ACC112 (cell line): ENCODE data around the gene LONP2.

Experiments used
- H2AFZ ChIP-seq: fragments of 200-600 bp; sonication (generic); one replicate; pipeline ENCODE4 v1.6.0; 2017; ENCODE audit warnings: antibody characterized with exemption, low read length; ENCODE audit not compliant: unreplicated experiment
- H3K27ac ChIP-seq: fragments of 200-600 bp; sonication (generic); 2 replicates; pipeline ENCODE4 v1.5.1; 2014; ENCODE audit warnings: low read depth, mild to moderate bottlenecking, antibody characterized with exemption, low read length, moderate library complexity
- H3K27me3 ChIP-seq: fragments of 200-600 bp; sonication (generic); 2 replicates; pipeline ENCODE4 v1.6.1; 2014; ENCODE audit warnings: mild to moderate bottlenecking, antibody characterized with exemption, low read length, moderate library complexity, mixed read lengths; ENCODE audit not compliant: insufficient read depth
- H3K36me3 ChIP-seq: fragments of 200-600 bp; sonication (generic); 2 replicates; pipeline ENCODE4 v1.6.1; 2016; ENCODE audit warnings: mild to moderate bottlenecking, antibody characterized with exemption, low read length, moderate library complexity, mixed read lengths; ENCODE audit not compliant: insufficient read depth
- H3K4me1 ChIP-seq: fragments of 200-600 bp; sonication (generic); one replicate; pipeline ENCODE4 v1.6.1; 2016; ENCODE audit warnings: low read length, mixed read lengths; ENCODE audit not compliant: insufficient read depth, unreplicated experiment, control insufficient read depth
- H3K4me3 ChIP-seq: fragments of 200-600 bp; sonication (generic); 2 replicates; pipeline ENCODE4 v1.5.1; 2014; ENCODE audit warnings: mild to moderate bottlenecking, low read depth, low read length
- H3K79me2 ChIP-seq: fragments of 200-600 bp; sonication (generic); one replicate; pipeline ENCODE4 v1.6.0; 2016; ENCODE audit warnings: low read length; ENCODE audit not compliant: control insufficient read depth, unreplicated experiment, insufficient read depth

LONP2 gene

DNA sequence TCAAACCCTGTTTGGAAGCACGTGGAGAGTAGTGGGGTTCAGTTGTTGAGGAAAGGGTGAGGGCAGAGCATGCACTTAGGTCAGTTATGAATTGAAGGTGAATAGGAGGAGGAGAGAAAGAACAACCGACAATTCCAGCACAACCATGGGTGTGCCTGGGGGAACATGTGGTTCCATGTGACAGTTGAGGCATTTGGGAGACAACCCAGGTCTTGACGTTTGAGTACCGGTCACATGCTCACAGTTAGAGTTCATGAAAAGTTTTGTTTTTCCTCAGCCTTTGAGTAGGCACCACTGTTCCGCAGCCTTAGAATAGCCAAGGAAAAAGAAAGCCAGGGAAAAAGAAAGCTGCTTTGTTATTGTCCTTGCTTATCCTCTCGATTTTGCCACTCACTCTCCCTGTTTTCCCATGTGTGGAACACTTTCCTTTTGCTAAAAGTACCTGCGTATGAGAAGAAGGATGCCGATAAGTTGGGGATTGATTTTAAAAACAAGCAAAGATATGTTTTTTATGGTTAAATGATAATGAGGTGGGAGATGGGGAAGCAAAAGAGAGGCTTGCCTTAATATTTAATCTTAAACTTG is 28.8 kb downstream of the LONP2 start:
- H3K4me1 ChIP-seq = no peaks in the 10 kb centered on the region
- no peak overlapping the region for H3K4me3 ChIP-seq
- peaks cover 10% of the 10 kb centered on the region; the same call in 1 of the 2 replicates for H3K36me3 ChIP-seq
- H3K79me2 ChIP-seq = no peaks in the 10 kb centered on the region
- no peaks in the 10 kb centered on the region for H3K27me3 ChIP-seq
- H3K27ac ChIP-seq = no peak overlapping the region
- H2AFZ ChIP-seq = no peak overlapping the region

DNA sequence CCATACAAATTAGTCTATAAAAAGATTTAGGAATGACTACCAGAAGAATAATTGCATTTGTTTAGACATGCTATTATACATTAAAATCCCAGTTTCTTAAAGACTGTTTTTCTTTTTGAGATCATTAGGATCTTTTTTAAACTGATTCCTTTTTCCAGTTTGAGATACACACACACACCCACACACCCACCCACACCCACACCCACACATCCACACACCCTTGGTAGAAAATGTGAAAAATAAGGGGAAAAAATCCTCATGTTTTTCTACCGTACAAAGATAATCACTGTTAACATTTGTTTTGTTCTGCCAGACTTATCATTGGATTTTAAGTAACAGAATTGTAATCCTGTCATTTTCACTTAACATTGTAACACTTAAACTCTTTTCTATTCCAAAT is 30.4 kb downstream of the LONP2 start:
- no peak overlapping the region for H3K4me3 ChIP-seq
- peaks cover 10% of the 10 kb centered on the region; the same call in 1 of the 2 replicates for H3K36me3 ChIP-seq
- no peaks in the 10 kb centered on the region for H3K4me1 ChIP-seq
- H2AFZ ChIP-seq = no peak overlapping the region
- no peak overlapping the region for H3K27ac ChIP-seq
- H3K79me2 ChIP-seq = no peaks in the 10 kb centered on the region
- H3K27me3 ChIP-seq = no peaks in the 10 kb centered on the region

DNA sequence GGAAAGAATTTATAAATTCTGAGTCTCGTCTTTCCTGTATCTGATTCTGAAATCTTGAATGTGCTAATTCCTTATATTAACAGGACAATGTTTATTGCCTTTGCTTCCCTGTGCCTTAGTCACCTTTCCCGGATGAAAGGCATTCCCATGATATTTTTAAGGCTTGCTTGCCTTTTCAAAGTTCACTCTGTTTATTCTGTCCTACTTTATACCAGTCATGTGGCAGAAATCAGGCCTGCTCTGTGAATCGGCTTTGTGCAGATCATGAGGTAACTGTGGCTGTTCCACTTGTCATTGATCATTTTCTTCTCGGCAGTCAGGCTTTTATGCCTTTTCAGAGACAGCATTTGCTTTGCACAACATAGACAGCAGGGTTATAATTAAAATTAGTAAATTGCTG is 32.0 kb downstream of the LONP2 start:
- H3K4me3 ChIP-seq = no peak overlapping the region
- H3K36me3 ChIP-seq = peaks cover 15% of the 10 kb centered on the region
- no peak overlapping the region for H3K27ac ChIP-seq
- H3K4me1 ChIP-seq = no peaks in the 10 kb centered on the region
- no peaks in the 10 kb centered on the region for H3K79me2 ChIP-seq
- no peaks in the 10 kb centered on the region for H3K27me3 ChIP-seq
- H2AFZ ChIP-seq = no peak overlapping the region

DNA sequence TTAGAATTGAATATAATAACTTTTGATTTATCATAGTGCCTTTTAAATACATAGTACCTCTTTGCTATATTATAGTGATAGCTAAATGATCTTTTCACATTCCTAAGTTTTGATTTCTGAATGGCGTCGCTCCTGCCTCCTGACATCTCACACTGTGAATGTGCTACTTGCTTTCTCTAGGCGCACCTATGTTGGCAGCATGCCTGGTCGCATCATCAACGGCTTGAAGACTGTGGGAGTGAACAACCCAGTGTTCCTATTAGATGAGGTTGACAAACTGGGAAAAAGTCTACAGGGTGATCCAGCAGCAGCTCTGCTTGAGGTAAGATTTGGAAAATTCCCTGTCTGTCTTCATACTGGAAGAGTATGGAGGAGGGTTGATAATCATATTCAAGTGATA is 33.1 kb downstream of the LONP2 start:
- H3K27ac ChIP-seq = no peak overlapping the region
- peaks cover 15% of the 10 kb centered on the region for H3K36me3 ChIP-seq
- H2AFZ ChIP-seq = no peak overlapping the region
- no peaks in the 10 kb centered on the region for H3K79me2 ChIP-seq
- no peak overlapping the region for H3K4me3 ChIP-seq
- H3K4me1 ChIP-seq = no peaks in the 10 kb centered on the region
- H3K27me3 ChIP-seq = no peaks in the 10 kb centered on the region

DNA sequence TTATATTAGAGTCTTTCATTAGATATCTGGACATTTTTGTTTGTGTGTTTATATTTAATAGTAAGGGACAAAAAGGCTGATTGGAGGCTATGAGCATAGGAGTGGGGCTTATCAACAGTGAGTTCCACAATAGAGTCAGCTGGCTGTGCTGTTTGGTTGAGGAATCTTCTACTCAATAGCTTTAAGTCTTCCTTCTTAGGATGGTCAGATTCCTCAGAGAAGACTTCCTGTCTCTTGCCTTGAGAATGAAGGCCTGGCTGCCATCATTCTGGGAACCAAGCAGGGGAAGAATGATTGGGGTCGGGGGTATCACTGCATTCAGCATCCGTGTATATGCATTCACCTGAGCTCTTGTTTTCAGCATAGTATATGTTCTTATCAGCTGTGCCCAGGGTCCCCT is 35.1 kb downstream of the LONP2 start:
- H3K4me1 ChIP-seq = no peaks in the 10 kb centered on the region
- H3K27me3 ChIP-seq = no peaks in the 10 kb centered on the region
- peaks cover 19% of the 10 kb centered on the region for H3K36me3 ChIP-seq
- H2AFZ ChIP-seq = no peak overlapping the region
- no peak overlapping the region for H3K4me3 ChIP-seq
- no peak overlapping the region for H3K27ac ChIP-seq
- H3K79me2 ChIP-seq = no peaks in the 10 kb centered on the region

DNA sequence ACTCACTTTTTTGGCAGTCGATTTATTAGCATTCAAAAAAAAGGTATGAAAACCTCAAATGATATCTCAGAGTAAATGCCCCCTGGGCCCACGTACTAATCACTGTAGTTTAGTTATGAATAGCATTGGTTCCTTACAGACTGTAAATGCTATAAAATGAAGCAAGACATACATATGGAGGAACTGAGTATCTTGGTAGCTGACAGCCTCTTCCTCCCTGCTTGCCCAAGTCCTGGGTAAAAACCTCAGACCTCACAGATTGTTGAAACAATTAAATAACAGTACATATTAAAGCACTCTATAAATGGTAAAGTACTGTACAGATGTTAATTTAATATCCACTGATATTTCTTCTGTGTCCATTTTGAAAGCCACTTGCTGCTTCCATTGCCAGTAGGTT is 36.4 kb downstream of the LONP2 start:
- no peaks in the 10 kb centered on the region for H3K4me1 ChIP-seq
- H3K79me2 ChIP-seq = no peaks in the 10 kb centered on the region
- H2AFZ ChIP-seq = no peak overlapping the region
- no peaks in the 10 kb centered on the region for H3K27me3 ChIP-seq
- H3K4me3 ChIP-seq = no peak overlapping the region
- H3K36me3 ChIP-seq = peaks cover 24% of the 10 kb centered on the region
- H3K27ac ChIP-seq = no peak overlapping the region

DNA sequence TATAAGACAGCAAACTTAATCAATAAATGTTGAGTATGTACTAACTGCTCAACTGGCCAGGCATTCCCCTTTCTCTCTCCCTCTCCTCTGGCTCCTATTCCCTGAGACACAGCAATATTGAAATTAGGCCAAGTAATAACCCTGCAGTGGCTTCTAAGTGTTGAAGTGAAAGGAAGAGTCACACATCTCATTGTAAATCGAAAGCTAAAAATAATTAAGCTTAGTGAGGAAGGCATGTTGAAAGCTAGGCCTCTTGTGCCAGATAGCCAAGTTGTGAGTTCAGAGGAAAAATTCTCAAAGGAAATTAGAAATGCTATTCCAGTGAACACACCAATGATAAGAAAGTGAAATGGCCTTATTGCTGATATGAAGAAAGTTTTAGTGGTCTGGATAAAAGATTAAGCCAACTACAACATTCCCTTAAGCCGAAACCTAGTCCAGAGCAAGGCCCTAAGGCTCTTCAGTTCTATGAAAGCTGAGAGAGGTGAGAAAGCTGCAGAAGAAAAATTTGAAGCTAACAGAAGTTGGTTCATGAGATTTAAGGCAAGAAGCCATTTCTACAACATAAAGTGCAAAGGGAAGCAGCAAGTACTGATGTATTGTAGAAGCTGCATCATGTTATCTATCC is 38.6 kb downstream of the LONP2 start:
- H3K79me2 ChIP-seq = no peaks in the 10 kb centered on the region
- peaks cover 38% of the 10 kb centered on the region for H3K36me3 ChIP-seq
- no peak overlapping the region for H2AFZ ChIP-seq
- no peaks in the 10 kb centered on the region for H3K4me1 ChIP-seq
- no peak overlapping the region for H3K4me3 ChIP-seq
- H3K27ac ChIP-seq = no peak overlapping the region
- no peaks in the 10 kb centered on the region for H3K27me3 ChIP-seq

DNA sequence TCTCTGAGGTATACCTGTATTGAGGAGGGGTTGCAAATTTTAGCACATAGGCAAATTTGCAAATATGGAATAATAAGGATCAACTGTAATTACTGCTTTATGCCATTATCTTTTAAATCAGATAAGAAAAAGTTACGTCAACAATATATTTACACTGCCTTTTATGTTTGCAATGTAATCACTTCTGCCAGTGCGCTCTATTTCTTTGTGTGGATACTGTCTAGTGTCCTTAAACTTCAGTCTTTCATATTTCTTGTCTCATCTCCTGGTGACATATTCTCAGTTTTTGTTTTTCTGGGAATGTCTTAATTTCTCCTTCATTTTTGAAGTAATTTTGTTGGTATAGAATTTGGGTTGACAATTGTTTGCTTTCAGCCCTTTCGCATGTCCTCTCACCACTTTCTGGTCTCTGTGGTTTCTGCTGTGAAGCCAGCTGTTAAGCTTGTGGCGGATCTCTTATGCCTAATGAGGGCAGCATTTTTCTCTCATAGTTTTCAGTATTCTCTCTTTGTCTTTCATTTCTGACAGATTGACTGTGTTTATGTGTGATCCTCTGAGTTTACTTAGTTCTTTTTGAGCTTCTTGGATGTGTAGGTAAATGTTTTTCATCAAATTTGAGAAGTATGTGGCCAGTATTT is 40.8 kb downstream of the LONP2 start:
- Histone ChIP-seq H2AFZ (no peak overlapping the region), H3K27me3 (no peaks in the 10 kb centered on the region), H3K36me3 (peaks cover 40% of the 10 kb centered on the region), H3K4me3 (no peak overlapping the region), H3K79me2 (no peaks in the 10 kb centered on the region), H3K27ac (no peak overlapping the region), H3K4me1 (no peaks in the 10 kb centered on the region)

DNA sequence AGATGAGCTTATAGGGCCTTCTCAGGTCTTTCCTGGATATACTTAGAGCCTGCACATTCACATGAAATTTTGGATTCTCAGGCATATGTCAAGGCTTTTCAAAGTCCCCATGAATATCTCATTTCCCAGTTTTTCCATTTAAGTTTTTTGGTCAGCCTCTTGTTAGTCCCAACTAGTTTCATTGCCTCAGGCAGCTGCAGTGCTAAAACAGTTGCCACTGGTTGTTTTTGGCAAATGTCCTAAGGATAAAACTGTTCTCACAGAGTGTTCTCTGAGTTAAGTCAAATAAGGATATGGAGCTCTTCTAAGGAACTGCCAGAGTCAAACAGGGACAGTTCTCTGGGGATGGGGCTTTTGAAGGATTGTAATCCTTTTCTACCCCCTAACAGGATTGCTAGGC is 43.1 kb downstream of the LONP2 start:
- H3K4me3 ChIP-seq = no peak overlapping the region
- peaks cover 10% of the 10 kb centered on the region for H3K4me1 ChIP-seq
- no peak overlapping the region for H2AFZ ChIP-seq
- H3K36me3 ChIP-seq = peaks cover 48% of the 10 kb centered on the region
- H3K79me2 ChIP-seq = no peaks in the 10 kb centered on the region
- H3K27ac ChIP-seq = no peak overlapping the region
- H3K27me3 ChIP-seq = no peaks in the 10 kb centered on the region

DNA sequence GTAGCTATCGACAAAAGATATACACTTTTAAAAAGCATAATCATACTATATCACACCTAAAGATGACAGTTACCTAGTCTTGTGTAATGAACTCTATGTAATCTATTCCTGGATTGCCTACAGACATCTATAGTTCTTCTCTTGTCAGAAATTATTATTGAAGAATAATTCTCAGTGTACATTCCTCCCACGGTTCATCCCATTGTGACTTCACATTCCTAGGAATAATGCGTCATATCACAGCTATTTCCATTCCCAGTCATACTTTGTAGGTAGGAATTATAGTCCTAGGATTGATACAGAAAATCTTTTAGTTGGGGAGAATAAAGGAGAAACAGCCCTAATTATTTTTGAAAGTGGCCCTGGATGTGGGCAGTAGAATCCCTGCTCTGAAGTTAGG is 47.2 kb downstream of the LONP2 start:
- peaks cover 35% of the 10 kb centered on the region for H3K36me3 ChIP-seq
- no peaks in the 10 kb centered on the region for H3K79me2 ChIP-seq
- H3K4me1 ChIP-seq = peaks cover 10% of the 10 kb centered on the region
- H3K4me3 ChIP-seq = no peak overlapping the region
- H3K27me3 ChIP-seq = no peaks in the 10 kb centered on the region
- H2AFZ ChIP-seq = no peak overlapping the region
- H3K27ac ChIP-seq = no peak overlapping the region

DNA sequence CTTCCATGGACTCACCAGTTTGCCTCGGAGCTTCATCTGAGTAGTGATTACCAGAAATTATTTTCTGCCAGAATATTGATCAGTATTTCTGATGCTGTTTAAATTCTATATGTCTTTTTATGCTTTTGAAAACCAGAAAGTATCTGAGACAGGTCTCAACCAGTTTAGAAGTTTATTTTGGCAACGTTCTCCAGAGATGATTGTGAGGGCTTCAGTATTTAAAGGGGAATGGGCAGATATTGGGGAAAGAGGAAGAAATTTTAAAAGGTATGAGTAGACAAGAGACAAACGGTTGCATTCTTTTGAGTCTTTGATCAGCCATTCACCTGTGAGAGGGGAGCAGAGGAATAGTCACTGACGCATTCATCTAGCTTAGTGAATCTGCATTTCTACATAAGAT is 47.7 kb downstream of the LONP2 start:
- H2AFZ ChIP-seq = no peak overlapping the region
- H3K4me3 ChIP-seq = no peak overlapping the region
- no peaks in the 10 kb centered on the region for H3K27me3 ChIP-seq
- H3K4me1 ChIP-seq = peaks cover 10% of the 10 kb centered on the region
- H3K27ac ChIP-seq = no peak overlapping the region
- peaks cover 32% of the 10 kb centered on the region for H3K36me3 ChIP-seq
- H3K79me2 ChIP-seq = no peaks in the 10 kb centered on the region
